Lower leg skin (tissue), 3 donors: ENCODE results near the gene KRT80.

ENCODE experiments used
- CTCF ChIP-seq, 3 donors: fragments of 450-650 bp; IDR thresholded peaks; one replicate each; pipeline ENCODE4 v1.5.1; 2016; ENCODE audit warnings: antibody characterized with exemption in 3 of 3, mild to moderate bottlenecking in 3 of 3, moderate library complexity in 2 of 3
- POLR2A ChIP-seq, 2 donors: fragments of 450-650 bp; IDR thresholded peaks; one replicate each; pipeline ENCODE4 v1.6.1; 2016 to 2017; ENCODE audit warnings: antibody characterized with exemption in 2 of 2, mild to moderate bottlenecking in 1 of 2, moderate library complexity in 1 of 2

GRCh38 chr12:52202361-52203078 is 10.7 kb upstream of the KRT80 start:
- TF ChIP-seq POLR2A (IDR thresholded peaks at IDR 0.05) (no peak), CTCF (IDR thresholded peaks at IDR 0.05) (no peak)
